A549 treated with dexamethasone at 1 μM for 4 hours (cell line): ENCODE measurements around the gene MMD2. TPM values are rescaled to one million over a fixed set of nuclear protein-coding genes. Genes with fewer than 3 reads are reported as not detected.

Experiments
- total RNA-seq: library from RNA; stranded (reverse); fragments of 200-300 nt; extraction: Qiagen RNA extraction; gene quantifications from 5 replicates; pipeline ENCODE4 v1.2.3, GENCODE V29; 2022

Gene MMD2
- total RNA-seq = not detected in 5 replicates

GRCh38 chr7:4958477-4959301 is at the start of gene MMD2:
MMD2 (minus strand) TSS chr7:4959187; CDS start chr7:4959017, 170 bp downstream.

GRCh38 chr7:4883372-4884144 is 75.4 kb downstream of the MMD2 start, which contains the start of gene RADIL:
RADIL (minus strand) TSS chr7:4883716; CDS start chr7:4878139, 5,577 bp downstream.

GRCh38 chr7:4861673-4862072 is 97.3 kb downstream of the MMD2 start, which contains the start of gene PAPOLB:
PAPOLB (minus strand) TSS chr7:4862030; CDS start chr7:4861810, 220 bp downstream.

Other genes with a start within 250 kb of the MMD2 start
- 15.0 to 34.2 TPM (median 27.6 TPM) in 5 replicates for gene AP5Z1, start 183.6 kb downstream of the MMD2 start, total RNA-seq
- gene PAPOLB, start 97.2 kb downstream of the MMD2 start, total RNA-seq = not detected in 5 replicates
- 1.2 to 1.9 TPM (median 1.7 TPM) in 5 replicates for gene RADIL, start 75.5 kb downstream of the MMD2 start, total RNA-seq
- 5.7 to 7.8 TPM (median 6.5 TPM) in 5 replicates for gene RBAK, start 86.7 kb upstream of the MMD2 start, total RNA-seq
- gene WIPI2, start 231.0 kb upstream of the MMD2 start, total RNA-seq = 40.1 to 53.7 TPM (median 53.0 TPM) in 5 replicates